Vagina (tissue), 2 donors: ENCODE measurements around the gene POPDC2. TPM values are rescaled to one million over a fixed set of nuclear protein-coding genes. Genes with fewer than 3 reads are reported as not detected.

Experiments used
- DNase-seq, 2 donors: peaks; one replicate each; pipeline ENCODE4 v3.0.0-alpha.2; 2017; ENCODE audit errors: extremely low spot score in 2 of 2
- H3K27ac ChIP-seq: fragments of 200-600 bp; sonication (generic); one replicate; pipeline ENCODE4 v1.5.1; 2019
- H3K27me3 ChIP-seq: fragments of 200-600 bp; sonication (generic); one replicate; pipeline ENCODE4 v1.5.1; 2019
- H3K36me3 ChIP-seq, 2 donors: fragments of 200-600 bp; sonication (generic); one replicate each; pipeline ENCODE4 v1.5.1; 2017 to 2019
- H3K4me1 ChIP-seq: fragments of 200-600 bp; sonication (generic); one replicate; pipeline ENCODE4 v1.5.1; 2019
- H3K4me3 ChIP-seq, 2 donors: fragments of 200-600 bp; sonication (generic); 1 replicate in 1 of 2; 2 replicates in 1 of 2; pipeline ENCODE4 v1.5.1; 2016 to 2019
- H3K9me3 ChIP-seq: fragments of 200-600 bp; sonication (generic); one replicate; pipeline ENCODE4 v1.5.1; 2019
- CTCF ChIP-seq, 3 experiments: fragments of 450-650 bp in 2 of 3; fragments of 200-600 bp in 1 of 3; sonication (generic) in 1 of 3; IDR thresholded peaks; one replicate each; pipeline ENCODE4 v1.5.1; 2017 to 2019; ENCODE audit warnings: antibody characterized with exemption in 3 of 3, mild to moderate bottlenecking in 2 of 3, moderate library complexity in 2 of 3
- POLR2A ChIP-seq, 2 donors: fragments of 450-650 bp; IDR thresholded peaks; one replicate each; pipeline ENCODE4 v1.6.1; 2017; ENCODE audit warnings: antibody characterized with exemption in 2 of 2, mild to moderate bottlenecking in 2 of 2, moderate library complexity in 2 of 2
- POLR2AphosphoS5 ChIP-seq, 2 donors: sonication (generic); formaldehyde crosslinking; IDR thresholded peaks; one replicate each; pipeline ENCODE4 v1.9.0; 2017; ENCODE audit warnings: antibody characterized with exemption in 2 of 2, mild to moderate bottlenecking in 2 of 2, low read depth in 1 of 2; ENCODE audit not compliant: insufficient read depth in 1 of 2
- intact Hi-C: fragments of 100-400 bp; cut with DNase I; formaldehyde crosslinking; loops from one replicate; pipeline ENCODE4 v1.15.1; 2023
- total RNA-seq: library from RNA; depleted of rRNA; stranded (reverse); fragments of >200 nt; gene quantifications from one replicate; pipeline ENCODE4 v1.2.3, GENCODE V29; 2016

POPDC2 gene
- total RNA-seq, 1 donor from 2014 or later, result 3.4 TPM

GRCh38 chr3:119630128-119630879, 30.1 kb downstream of the POPDC2 start:
- Histone ChIP-seq H3K9me3 (no peaks in the 10 kb centered on the region), H3K4me3 (no peak overlapping the region), H3K36me3 (no peaks in the 10 kb centered on the region), H3K27me3 (no peaks in the 10 kb centered on the region), H3K4me1 (peaks cover 16% of the 10 kb centered on the region), H3K27ac (peak overlapping the region; percentile 76)
- intact Hi-C loops, result no loop called here
- TF ChIP-seq POLR2AphosphoS5 (IDR thresholded peaks at IDR 0.05; ENCODE audit: insufficient read depth in 1 of 2, low read depth in 1 of 2) (no peak), POLR2A (IDR thresholded peaks at IDR 0.05) (no peak), CTCF (IDR thresholded peaks at IDR 0.05) (no peak)
- DNase-seq, result no peak

DNA sequence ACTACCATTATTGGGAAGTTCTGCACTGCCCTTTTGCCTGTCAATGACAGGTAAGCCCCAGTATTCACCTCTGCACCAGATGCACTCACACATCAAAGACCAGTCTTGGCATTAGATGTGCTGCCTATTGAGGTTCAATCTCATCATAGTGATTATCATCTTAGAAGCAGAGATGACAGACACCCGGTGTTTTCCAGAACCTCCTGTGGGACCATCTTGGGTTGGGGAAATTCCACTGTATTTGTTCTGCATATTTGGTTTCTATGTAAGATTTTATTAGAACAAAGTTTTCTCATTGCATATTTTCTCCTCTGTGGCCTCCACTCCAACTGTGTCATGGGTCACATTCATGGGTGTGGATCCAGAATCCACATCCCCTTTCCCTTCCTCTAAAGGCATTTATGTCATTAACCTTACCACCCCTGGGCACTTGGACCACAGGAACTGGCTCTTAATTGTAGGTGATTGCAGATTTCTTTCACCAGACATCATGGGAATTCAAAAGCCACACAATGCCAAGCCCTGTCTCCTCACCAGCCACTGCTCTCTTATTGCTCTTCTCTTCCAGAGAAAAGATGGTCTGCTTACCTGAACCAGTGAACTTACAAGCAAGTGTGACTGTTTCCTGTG, 31.5 kb downstream of the POPDC2 start:
- Histone ChIP-seq H3K27ac (peak overlapping the region; percentile 56), H3K27me3 (no peaks in the 10 kb centered on the region), H3K4me3 (no peak overlapping the region), H3K9me3 (no peaks in the 10 kb centered on the region), H3K36me3 (no peaks in the 10 kb centered on the region), H3K4me1 (peaks cover 16% of the 10 kb centered on the region)
- DNase-seq, result no peak
- intact Hi-C loops, result no loop called here
- TF ChIP-seq POLR2AphosphoS5 (IDR thresholded peaks at IDR 0.05; ENCODE audit: insufficient read depth in 1 of 2, low read depth in 1 of 2) (peak in 1 of 2 donors; percentile 45), CTCF (IDR thresholded peaks at IDR 0.05) (no peak)

- Histone ChIP-seq H3K27me3 (no peaks in the 10 kb centered on the region), H3K4me3 (no peak overlapping the region), H3K36me3 (no peaks in the 10 kb centered on the region), H3K9me3 (no peaks in the 10 kb centered on the region), H3K4me1 (peaks cover 16% of the 10 kb centered on the region), H3K27ac (peak overlapping the region; percentile 56)
- TF ChIP-seq POLR2AphosphoS5 (IDR thresholded peaks at IDR 0.05; ENCODE audit: insufficient read depth in 1 of 2, low read depth in 1 of 2) (no peak), POLR2A (IDR thresholded peaks at IDR 0.05) (no peak), CTCF (IDR thresholded peaks at IDR 0.05) (no peak)
- DNase-seq, result no peak
- intact Hi-C loops, result no loop called here
Observed at GRCh38 chr3:119628390-119628789, 32.0 kb downstream of the POPDC2 start.

GRCh38 chr3:119627461-119627860, 32.9 kb downstream of the POPDC2 start:
- intact Hi-C loops, result no loop called here
- DNase-seq, result no peak
- H3K4me3 ChIP-seq, result no peak overlapping the region
- H3K27me3 ChIP-seq, result no peaks in the 10 kb centered on the region
- no peaks in the 10 kb centered on the region for H3K36me3 ChIP-seq
- peak overlapping the region; percentile 56 for H3K27ac ChIP-seq
- no peak for TF ChIP-seq POLR2A (IDR thresholded peaks at IDR 0.05)
- TF ChIP-seq POLR2AphosphoS5 (IDR thresholded peaks at IDR 0.05; ENCODE audit: insufficient read depth in 1 of 2, low read depth in 1 of 2), result no peak
- no peak for TF ChIP-seq CTCF (IDR thresholded peaks at IDR 0.05)
- no peaks in the 10 kb centered on the region for H3K9me3 ChIP-seq
- peaks cover 16% of the 10 kb centered on the region for H3K4me1 ChIP-seq

DNA sequence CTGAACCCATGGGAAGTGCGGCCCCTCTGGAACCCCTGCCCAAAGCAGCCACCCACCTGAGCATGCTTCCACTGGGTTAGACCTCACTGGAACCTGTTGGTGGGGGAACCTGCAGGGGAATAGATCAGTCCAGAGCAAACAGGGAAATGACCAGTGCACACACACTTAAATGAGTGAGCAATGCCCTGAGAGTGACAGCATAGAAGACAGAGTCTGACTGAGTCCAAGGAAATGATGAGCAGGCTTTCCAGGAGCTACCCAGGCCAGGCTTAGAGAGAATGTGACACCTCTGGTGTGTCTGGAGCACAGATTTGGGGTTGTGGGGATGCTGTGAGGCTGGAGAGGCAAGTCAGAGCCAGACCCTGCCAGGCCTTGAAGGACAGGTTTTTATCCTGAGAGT, 34.2 kb downstream of the POPDC2 start:
- H3K9me3 ChIP-seq, result no peaks in the 10 kb centered on the region
- intact Hi-C loops, result no loop called here
- no peak for DNase-seq
- no peak for TF ChIP-seq CTCF (IDR thresholded peaks at IDR 0.05)
- TF ChIP-seq POLR2A (IDR thresholded peaks at IDR 0.05), result no peak
- TF ChIP-seq POLR2AphosphoS5 (IDR thresholded peaks at IDR 0.05; ENCODE audit: insufficient read depth in 1 of 2, low read depth in 1 of 2), result no peak
- no peaks in the 10 kb centered on the region for H3K27me3 ChIP-seq
- H3K36me3 ChIP-seq, result no peaks in the 10 kb centered on the region
- H3K27ac ChIP-seq, result no peak overlapping the region
- H3K4me1 ChIP-seq, result peaks cover 15% of the 10 kb centered on the region
- no peak overlapping the region for H3K4me3 ChIP-seq
